ENCODE data around the gene H2AZ2.

DNA sequence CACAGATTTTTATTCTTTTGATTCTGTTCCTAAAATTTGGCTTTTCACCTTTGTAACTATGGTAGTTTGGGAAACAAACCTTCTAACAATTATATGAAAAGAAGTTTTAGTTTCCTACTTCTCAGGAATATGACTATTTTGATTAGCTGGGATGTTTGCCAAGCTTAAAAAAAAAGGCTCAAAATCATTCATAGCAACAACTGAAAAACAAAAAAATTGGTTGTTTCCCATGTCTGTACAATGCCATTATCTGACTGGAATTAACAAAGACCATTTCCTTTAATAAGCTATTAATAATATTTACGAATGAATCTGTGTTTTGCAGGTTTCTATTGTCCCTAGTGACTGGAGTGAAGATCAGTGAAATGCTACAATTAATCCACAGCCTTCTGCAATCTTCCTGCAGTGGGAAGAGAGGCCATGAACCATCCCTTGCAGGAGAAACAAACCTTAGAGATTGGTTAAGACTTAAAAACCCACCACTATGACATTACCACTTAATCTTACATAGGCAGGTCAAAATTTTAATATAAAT, 33.2 kb upstream of the H2AZ2 start:
- TF ChIP-seq CTCF (IDR thresholded peaks at IDR 0.05) (no peak), EP300 (IDR thresholded peaks at IDR 0.05) (no peak), POLR2A (IDR thresholded peaks at IDR 0.05) (no peak), POLR2AphosphoS5 (IDR thresholded peaks at IDR 0.05) (no peak)

Data from suprapubic skin (tissue), 4 donors.